HEK293 (cell line): ENCODE results near the gene IGSF21.

Source experiments
- CTCF ChIA-PET: fragments of 350-600 bp; formaldehyde crosslinking; extraction: SDS; loops from one replicate; lab custom pipeline; 2021; ENCODE audit warnings: antibody characterized with exemption; lab: Yijun Ruan, JAX
- POLR2A ChIA-PET: fragments of 300-600 bp; formaldehyde crosslinking; extraction: SDS; loops from one replicate; lab custom pipeline; 2020; ENCODE audit warnings: antibody characterized with exemption, inconsistent platforms; lab: Yijun Ruan, JAX
- H3K27ac ChIP-seq: fragments of 200-500 bp; sonication (Bioruptor generic); 2 replicates; pipeline ENCODE4 v1.5.1; 2014; ENCODE audit warnings: low read depth, low read length, control low read depth, inconsistent platforms; ENCODE audit errors: extremely low read depth
- H3K36me3 ChIP-seq, 2 experiments: fragments of 200-500 bp in 1 of 2; sonication (Bioruptor generic) in 1 of 2; 1 replicate in 1 of 2; 2 replicates in 1 of 2; pipeline ENCODE4 v1.5.1; 2014 to 2017; ENCODE audit warnings: inconsistent platforms in 2 of 2, low read length in 2 of 2; ENCODE audit not compliant: control insufficient read depth in 2 of 2, insufficient read depth in 1 of 2
- H3K4me1 ChIP-seq: fragments of 200-500 bp; sonication (Bioruptor generic); 2 replicates; pipeline ENCODE4 v1.5.1; 2014; ENCODE audit warnings: mild to moderate bottlenecking, low read length, inconsistent platforms; ENCODE audit not compliant: control insufficient read depth, insufficient read depth
- H3K4me3 ChIP-seq: 2 replicates; pipeline ENCODE4 v1.5.1; 2011; ENCODE audit warnings: low read depth, mild to moderate bottlenecking, control low read depth, low read length, moderate library complexity
- H3K9me3 ChIP-seq: fragments of 200-500 bp; sonication (Bioruptor generic); 2 replicates; pipeline ENCODE4 v1.5.1; 2014; ENCODE audit warnings: low read depth, low read length, inconsistent platforms; ENCODE audit not compliant: control insufficient read depth, insufficient read depth
- EGR2 ChIP-seq: fragments of 450-650 bp; formaldehyde crosslinking; IDR thresholded peaks from 2 replicates; pipeline ENCODE4 v1.5.1; 2016; ENCODE audit warnings: low read depth, missing biosample characterization, missing genetic modification characterization
- FEZF1 ChIP-seq: fragments of 450-650 bp; formaldehyde crosslinking; IDR thresholded peaks from 2 replicates; pipeline ENCODE4 v1.5.1; 2016; ENCODE audit warnings: missing biosample characterization, missing genetic modification characterization
- GLIS2 ChIP-seq: fragments of 450-650 bp; formaldehyde crosslinking; IDR thresholded peaks from 2 replicates; pipeline ENCODE4 v1.5.1; 2016; ENCODE audit warnings: missing biosample characterization, missing genetic modification characterization
- OSR2 ChIP-seq: fragments of 450-650 bp; formaldehyde crosslinking; IDR thresholded peaks from 2 replicates; pipeline ENCODE4 v1.5.1; 2016; ENCODE audit warnings: missing biosample characterization, missing genetic modification characterization
- ZBTB21 ChIP-seq: fragments of 450-650 bp; formaldehyde crosslinking; IDR thresholded peaks from 2 replicates; pipeline ENCODE4 v1.5.1; 2017; ENCODE audit warnings: missing biosample characterization, missing genetic modification characterization
- ZFHX2 ChIP-seq: fragments of 450-650 bp; formaldehyde crosslinking; conservative IDR thresholded peaks from 2 replicates; pipeline ENCODE4 v1.5.1; 2016; ENCODE audit warnings: missing biosample characterization, missing genetic modification characterization
- ZFP69B ChIP-seq: fragments of 450-650 bp; formaldehyde crosslinking; IDR thresholded peaks from 2 replicates; pipeline ENCODE4 v1.5.1; 2016; ENCODE audit warnings: missing biosample characterization, missing genetic modification characterization
- ZNF112 ChIP-seq: fragments of 450-650 bp; formaldehyde crosslinking; IDR thresholded peaks from 2 replicates; pipeline ENCODE4 v1.5.0; 2017; ENCODE audit warnings: missing biosample characterization, missing genetic modification characterization
- ZNF214 ChIP-seq: fragments of 450-650 bp; formaldehyde crosslinking; IDR thresholded peaks from 2 replicates; pipeline ENCODE4 v1.5.1; 2017; ENCODE audit warnings: missing biosample characterization, mild to moderate bottlenecking, missing genetic modification characterization, borderline replicate concordance
- ZNF292 ChIP-seq: fragments of 450-650 bp; formaldehyde crosslinking; IDR thresholded peaks from 2 replicates; pipeline ENCODE4 v1.5.1; 2016; ENCODE audit warnings: low read depth, missing biosample characterization, missing genetic modification characterization, borderline replicate concordance
- ZNF341 ChIP-seq: fragments of 450-650 bp; formaldehyde crosslinking; IDR thresholded peaks from 2 replicates; pipeline ENCODE4; 2016; ENCODE audit warnings: low read depth, missing biosample characterization, missing genetic modification characterization
- ZNF350 ChIP-seq: fragments of 450-650 bp; formaldehyde crosslinking; IDR thresholded peaks from 2 replicates; pipeline ENCODE4 v1.5.0; 2017; ENCODE audit warnings: missing biosample characterization, mild to moderate bottlenecking, missing genetic modification characterization
- ZNF521 ChIP-seq: fragments of 450-650 bp; formaldehyde crosslinking; IDR thresholded peaks from 2 replicates; pipeline ENCODE4 v1.5.1; 2017; ENCODE audit warnings: missing biosample characterization, mild to moderate bottlenecking, missing genetic modification characterization
- ZNF555 ChIP-seq: fragments of 450-650 bp; formaldehyde crosslinking; conservative IDR thresholded peaks from 2 replicates; pipeline ENCODE4 v1.5.1; 2017; ENCODE audit warnings: missing biosample characterization, mild to moderate bottlenecking, missing genetic modification characterization, inconsistent platforms
- ZNF561 ChIP-seq: fragments of 450-650 bp; IDR thresholded peaks from 2 replicates; pipeline ENCODE4 v1.5.1; 2018; ENCODE audit warnings: missing biosample characterization, missing genetic modification characterization, borderline replicate concordance
- ZNF623 ChIP-seq: fragments of 450-650 bp; formaldehyde crosslinking; IDR thresholded peaks from 2 replicates; pipeline ENCODE4 v1.5.1; 2016; ENCODE audit warnings: missing biosample characterization, missing genetic modification characterization
- ZNF776 ChIP-seq: fragments of 450-650 bp; formaldehyde crosslinking; IDR thresholded peaks from 2 replicates; pipeline ENCODE4 v1.5.0; 2017; ENCODE audit warnings: missing biosample characterization, missing genetic modification characterization, borderline replicate concordance
- ZNF837 ChIP-seq: fragments of 450-650 bp; formaldehyde crosslinking; IDR thresholded peaks from 2 replicates; pipeline ENCODE4 v1.5.1; 2016; ENCODE audit warnings: missing biosample characterization, missing genetic modification characterization
- ZXDB ChIP-seq: fragments of 450-650 bp; formaldehyde crosslinking; IDR thresholded peaks from 2 replicates; pipeline ENCODE4 v1.5.1; 2016; ENCODE audit warnings: missing biosample characterization, missing genetic modification characterization
- TF ChIP-seq, protein P1 (sequence below): fragments of 450-650 bp; formaldehyde crosslinking; IDR thresholded peaks from 2 replicates; pipeline ENCODE4 v1.5.1; 2016; ENCODE audit warnings: missing biosample characterization, missing genetic modification characterization
- TF ChIP-seq, protein P2 (sequence below): fragments of 450-650 bp; formaldehyde crosslinking; IDR thresholded peaks from 2 replicates; pipeline ENCODE4 v1.5.1; 2016; ENCODE audit warnings: missing biosample characterization, missing genetic modification characterization
- TF ChIP-seq, protein P3 (sequence below): fragments of 450-650 bp; formaldehyde crosslinking; IDR thresholded peaks from 2 replicates; pipeline ENCODE4 v1.5.1; 2016; ENCODE audit warnings: missing biosample characterization, missing genetic modification characterization, low read depth
- TF ChIP-seq, protein P4 (sequence below): fragments of 450-650 bp; formaldehyde crosslinking; conservative IDR thresholded peaks from 2 replicates; pipeline ENCODE4 v1.5.1; 2016; ENCODE audit warnings: low read depth, missing biosample characterization, missing genetic modification characterization

Gene IGSF21

DNA sequence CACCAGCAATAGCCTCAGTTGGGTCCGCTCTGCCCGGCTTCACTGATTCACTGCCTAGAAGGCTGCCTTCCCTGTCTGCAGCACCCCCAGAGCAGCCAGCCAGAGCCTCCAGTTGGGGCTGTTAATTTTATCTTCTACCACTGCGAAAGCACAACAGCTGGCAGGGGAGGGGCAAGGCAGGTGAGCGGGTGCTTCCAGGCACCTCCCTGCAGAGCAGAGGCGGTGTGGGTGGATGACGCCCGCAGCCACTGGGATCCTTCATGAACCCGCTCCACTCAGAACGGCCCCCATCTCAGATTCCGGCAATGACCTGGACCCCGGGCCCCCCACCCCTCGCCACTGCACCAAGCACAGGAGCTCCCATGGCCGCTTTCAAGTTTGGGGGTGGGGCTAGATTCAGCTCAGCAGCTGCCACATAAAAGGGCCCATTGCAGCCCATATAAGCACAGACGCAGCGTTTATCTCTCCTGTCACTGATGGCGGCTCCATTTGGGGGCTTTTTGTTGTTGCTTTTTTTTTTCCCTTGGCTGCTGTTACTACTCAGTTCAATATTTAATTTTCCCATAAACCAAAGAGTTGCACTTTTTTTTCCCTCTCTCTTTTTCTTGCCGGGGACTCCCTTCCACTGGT lies 245.2 kb downstream of the IGSF21 start:
- H3K4me1 ChIP-seq, result no peaks in the 10 kb centered on the region
- no peaks in the 10 kb centered on the region for H3K36me3 ChIP-seq
- no peak for TF ChIP-seq ZNF561
- peak; percentile 89 for TF ChIP-seq ZNF341 (tag by site-specific recombination)
- no peak for TF ChIP-seq OSR2 (tag by site-specific recombination)
- 0 out of 2 replicates have a peak, but pooled peaks have one; percentile 24 for TF ChIP-seq ZFHX2 (tag by site-specific recombination)
- TF ChIP-seq ZNF555 (tag by site-specific recombination), result no peak
- no peak for TF ChIP-seq ZFP69B
- TF ChIP-seq EGR2 (tag by site-specific recombination), result peak; percentile 30; the same call in 1 of the 2 replicates
- TF ChIP-seq ZNF350, result no peak
- no peak for TF ChIP-seq FEZF1 (tag by site-specific recombination)
- H3K9me3 ChIP-seq, result no peaks in the 10 kb centered on the region
- no peak overlapping the region for H3K27ac ChIP-seq
- ChIA-PET CTCF (interaction anchor here (0.6 kb wide), 1 partner anchor 229 kb away, joined by 4 read pairs; no protein-coding TSS in a partner anchor), POLR2A (interaction anchor here (0.6 kb wide), 1 partner anchor 13 kb away, joined by 3 read pairs; no protein-coding TSS in a partner anchor)
- H3K4me3 ChIP-seq, result no peak overlapping the region

DNA sequence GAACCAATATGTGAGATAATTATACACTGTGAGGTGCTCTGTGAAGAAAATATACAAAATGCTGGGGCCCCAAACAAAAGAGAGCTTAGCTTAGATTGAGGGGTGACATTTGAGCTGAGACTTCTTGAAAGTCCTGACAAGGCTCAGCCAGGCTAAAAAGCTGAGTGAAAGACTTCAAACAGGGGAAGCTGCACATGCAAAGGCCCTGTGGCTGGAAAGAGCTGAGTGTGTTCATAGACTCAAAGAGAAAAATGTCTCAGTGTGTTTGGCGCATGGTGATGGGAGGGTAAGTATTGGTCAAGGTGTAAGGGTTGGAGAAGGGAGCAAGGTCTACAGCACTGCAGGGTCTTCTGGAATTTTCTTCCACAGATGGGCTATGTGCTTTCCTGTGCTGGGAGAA lies 245.9 kb downstream of the IGSF21 start:
- CTCF ChIA-PET, result interaction anchor here (0.6 kb wide), 1 partner anchor 228 kb away, joined by 4 read pairs; no protein-coding TSS in a partner anchor
- no peaks in the 10 kb centered on the region for H3K36me3 ChIP-seq
- no peaks in the 10 kb centered on the region for H3K4me1 ChIP-seq
- no peak overlapping the region for H3K27ac ChIP-seq
- POLR2A ChIA-PET, result no interaction called here
- H3K9me3 ChIP-seq, result no peaks in the 10 kb centered on the region
- TF ChIP-seq ZNF623 (tag by site-specific recombination) (peak; percentile 88), ZNF112 (tag by site-specific recombination) (no peak), ZBTB21 (no peak)
- H3K4me3 ChIP-seq, result no peak overlapping the region

DNA sequence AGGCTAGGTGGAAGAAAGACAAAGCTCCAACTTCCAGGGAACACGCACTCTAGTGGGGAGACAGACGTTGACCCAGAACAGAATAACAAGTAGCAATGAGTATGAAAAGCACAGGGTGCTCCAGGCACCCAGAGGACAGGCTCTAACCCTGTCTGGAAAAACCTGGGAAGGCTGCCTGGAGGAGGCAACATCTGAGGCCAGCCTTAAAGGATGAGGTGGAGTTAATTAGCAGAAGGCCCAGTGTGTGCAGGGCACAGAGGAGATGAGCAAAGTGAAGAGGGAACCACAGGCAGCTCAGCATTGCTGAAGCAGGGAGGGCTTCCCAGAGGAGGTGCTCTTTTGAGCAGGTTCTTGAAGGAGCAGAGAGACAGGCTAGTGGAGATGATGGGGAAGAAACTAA lies 246.4 kb downstream of the IGSF21 start:
- ChIA-PET POLR2A (interaction anchor here (1.0 kb wide), 1 partner anchor 227 kb away, joined by 3 read pairs; no protein-coding TSS in a partner anchor), CTCF (interaction anchor here (0.6 to 0.8 kb wide), 2 partner anchors 9 to 53 kb away, joined by 3 to 4 read pairs; no protein-coding TSS in a partner anchor)
- no peaks in the 10 kb centered on the region for H3K4me1 ChIP-seq
- TF ChIP-seq, protein P1, sequence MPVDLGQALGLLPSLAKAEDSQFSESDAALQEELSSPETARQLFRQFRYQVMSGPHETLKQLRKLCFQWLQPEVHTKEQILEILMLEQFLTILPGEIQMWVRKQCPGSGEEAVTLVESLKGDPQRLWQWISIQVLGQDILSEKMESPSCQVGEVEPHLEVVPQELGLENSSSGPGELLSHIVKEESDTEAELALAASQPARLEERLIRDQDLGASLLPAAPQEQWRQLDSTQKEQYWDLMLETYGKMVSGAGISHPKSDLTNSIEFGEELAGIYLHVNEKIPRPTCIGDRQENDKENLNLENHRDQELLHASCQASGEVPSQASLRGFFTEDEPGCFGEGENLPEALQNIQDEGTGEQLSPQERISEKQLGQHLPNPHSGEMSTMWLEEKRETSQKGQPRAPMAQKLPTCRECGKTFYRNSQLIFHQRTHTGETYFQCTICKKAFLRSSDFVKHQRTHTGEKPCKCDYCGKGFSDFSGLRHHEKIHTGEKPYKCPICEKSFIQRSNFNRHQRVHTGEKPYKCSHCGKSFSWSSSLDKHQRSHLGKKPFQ (tag by site-specific recombination), result no peak
- TF ChIP-seq ZNF292 (no peak), EGR2 (tag by site-specific recombination) (no peak), ZNF214 (tag by site-specific recombination) (no peak), ZNF837 (tag by site-specific recombination) (no peak), ZNF776 (tag by site-specific recombination) (no peak), ZNF521 (tag by site-specific recombination) (no peak), ZXDB (no peak), GLIS2 (tag by site-specific recombination) (no peak)
- TF ChIP-seq, protein P2, sequence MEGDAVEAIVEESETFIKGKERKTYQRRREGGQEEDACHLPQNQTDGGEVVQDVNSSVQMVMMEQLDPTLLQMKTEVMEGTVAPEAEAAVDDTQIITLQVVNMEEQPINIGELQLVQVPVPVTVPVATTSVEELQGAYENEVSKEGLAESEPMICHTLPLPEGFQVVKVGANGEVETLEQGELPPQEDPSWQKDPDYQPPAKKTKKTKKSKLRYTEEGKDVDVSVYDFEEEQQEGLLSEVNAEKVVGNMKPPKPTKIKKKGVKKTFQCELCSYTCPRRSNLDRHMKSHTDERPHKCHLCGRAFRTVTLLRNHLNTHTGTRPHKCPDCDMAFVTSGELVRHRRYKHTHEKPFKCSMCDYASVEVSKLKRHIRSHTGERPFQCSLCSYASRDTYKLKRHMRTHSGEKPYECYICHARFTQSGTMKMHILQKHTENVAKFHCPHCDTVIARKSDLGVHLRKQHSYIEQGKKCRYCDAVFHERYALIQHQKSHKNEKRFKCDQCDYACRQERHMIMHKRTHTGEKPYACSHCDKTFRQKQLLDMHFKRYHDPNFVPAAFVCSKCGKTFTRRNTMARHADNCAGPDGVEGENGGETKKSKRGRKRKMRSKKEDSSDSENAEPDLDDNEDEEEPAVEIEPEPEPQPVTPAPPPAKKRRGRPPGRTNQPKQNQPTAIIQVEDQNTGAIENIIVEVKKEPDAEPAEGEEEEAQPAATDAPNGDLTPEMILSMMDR (tag by site-specific recombination), result no peak
- TF ChIP-seq, protein P3, sequence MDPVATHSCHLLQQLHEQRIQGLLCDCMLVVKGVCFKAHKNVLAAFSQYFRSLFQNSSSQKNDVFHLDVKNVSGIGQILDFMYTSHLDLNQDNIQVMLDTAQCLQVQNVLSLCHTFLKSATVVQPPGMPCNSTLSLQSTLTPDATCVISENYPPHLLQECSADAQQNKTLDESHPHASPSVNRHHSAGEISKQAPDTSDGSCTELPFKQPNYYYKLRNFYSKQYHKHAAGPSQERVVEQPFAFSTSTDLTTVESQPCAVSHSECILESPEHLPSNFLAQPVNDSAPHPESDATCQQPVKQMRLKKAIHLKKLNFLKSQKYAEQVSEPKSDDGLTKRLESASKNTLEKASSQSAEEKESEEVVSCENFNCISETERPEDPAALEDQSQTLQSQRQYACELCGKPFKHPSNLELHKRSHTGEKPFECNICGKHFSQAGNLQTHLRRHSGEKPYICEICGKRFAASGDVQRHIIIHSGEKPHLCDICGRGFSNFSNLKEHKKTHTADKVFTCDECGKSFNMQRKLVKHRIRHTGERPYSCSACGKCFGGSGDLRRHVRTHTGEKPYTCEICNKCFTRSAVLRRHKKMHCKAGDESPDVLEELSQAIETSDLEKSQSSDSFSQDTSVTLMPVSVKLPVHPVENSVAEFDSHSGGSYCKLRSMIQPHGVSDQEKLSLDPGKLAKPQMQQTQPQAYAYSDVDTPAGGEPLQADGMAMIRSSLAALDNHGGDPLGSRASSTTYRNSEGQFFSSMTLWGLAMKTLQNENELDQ, result no peak
- TF ChIP-seq, protein P4, sequence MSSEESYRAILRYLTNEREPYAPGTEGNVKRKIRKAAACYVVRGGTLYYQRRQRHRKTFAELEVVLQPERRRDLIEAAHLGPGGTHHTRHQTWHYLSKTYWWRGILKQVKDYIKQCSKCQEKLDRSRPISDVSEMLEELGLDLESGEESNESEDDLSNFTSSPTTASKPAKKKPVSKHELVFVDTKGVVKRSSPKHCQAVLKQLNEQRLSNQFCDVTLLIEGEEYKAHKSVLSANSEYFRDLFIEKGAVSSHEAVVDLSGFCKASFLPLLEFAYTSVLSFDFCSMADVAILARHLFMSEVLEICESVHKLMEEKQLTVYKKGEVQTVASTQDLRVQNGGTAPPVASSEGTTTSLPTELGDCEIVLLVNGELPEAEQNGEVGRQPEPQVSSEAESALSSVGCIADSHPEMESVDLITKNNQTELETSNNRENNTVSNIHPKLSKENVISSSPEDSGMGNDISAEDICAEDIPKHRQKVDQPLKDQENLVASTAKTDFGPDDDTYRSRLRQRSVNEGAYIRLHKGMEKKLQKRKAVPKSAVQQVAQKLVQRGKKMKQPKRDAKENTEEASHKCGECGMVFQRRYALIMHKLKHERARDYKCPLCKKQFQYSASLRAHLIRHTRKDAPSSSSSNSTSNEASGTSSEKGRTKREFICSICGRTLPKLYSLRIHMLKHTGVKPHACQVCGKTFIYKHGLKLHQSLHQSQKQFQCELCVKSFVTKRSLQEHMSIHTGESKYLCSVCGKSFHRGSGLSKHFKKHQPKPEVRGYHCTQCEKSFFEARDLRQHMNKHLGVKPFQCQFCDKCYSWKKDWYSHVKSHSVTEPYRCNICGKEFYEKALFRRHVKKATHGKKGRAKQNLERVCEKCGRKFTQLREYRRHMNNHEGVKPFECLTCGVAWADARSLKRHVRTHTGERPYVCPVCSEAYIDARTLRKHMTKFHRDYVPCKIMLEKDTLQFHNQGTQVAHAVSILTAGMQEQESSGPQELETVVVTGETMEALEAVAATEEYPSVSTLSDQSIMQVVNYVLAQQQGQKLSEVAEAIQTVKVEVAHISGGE (tag by site-specific recombination), result no peak

More for the DNA sequence above, 246.4 kb downstream of the IGSF21 start:
- no peak overlapping the region for H3K4me3 ChIP-seq
- no peaks in the 10 kb centered on the region for H3K9me3 ChIP-seq
- no peak overlapping the region for H3K27ac ChIP-seq
- no peaks in the 10 kb centered on the region for H3K36me3 ChIP-seq
